OCI-LY1 (cell line): Measurements from ENCODE around the gene RIBC1.

Experiments used
- EZH2 ChIP-seq: fragments of 200-600 bp; sonication (generic), shearing (Covaris generic); IDR thresholded peaks from 2 replicates; pipeline ENCODE4 v1.8.0; 2017; ENCODE audit warnings: borderline replicate concordance, mixed run types, mild to moderate bottlenecking, antibody characterized with exemption, low read length, moderate library complexity, mixed read lengths
- TF ChIP-seq, protein P1 (sequence below): fragments of 200-600 bp; sonication (generic), shearing (Covaris generic); IDR thresholded peaks from 2 replicates; pipeline ENCODE4 v1.5.1; 2017; ENCODE audit warnings: mild to moderate bottlenecking, antibody characterized with exemption, low read length, moderate library complexity, mixed read lengths

DNA sequence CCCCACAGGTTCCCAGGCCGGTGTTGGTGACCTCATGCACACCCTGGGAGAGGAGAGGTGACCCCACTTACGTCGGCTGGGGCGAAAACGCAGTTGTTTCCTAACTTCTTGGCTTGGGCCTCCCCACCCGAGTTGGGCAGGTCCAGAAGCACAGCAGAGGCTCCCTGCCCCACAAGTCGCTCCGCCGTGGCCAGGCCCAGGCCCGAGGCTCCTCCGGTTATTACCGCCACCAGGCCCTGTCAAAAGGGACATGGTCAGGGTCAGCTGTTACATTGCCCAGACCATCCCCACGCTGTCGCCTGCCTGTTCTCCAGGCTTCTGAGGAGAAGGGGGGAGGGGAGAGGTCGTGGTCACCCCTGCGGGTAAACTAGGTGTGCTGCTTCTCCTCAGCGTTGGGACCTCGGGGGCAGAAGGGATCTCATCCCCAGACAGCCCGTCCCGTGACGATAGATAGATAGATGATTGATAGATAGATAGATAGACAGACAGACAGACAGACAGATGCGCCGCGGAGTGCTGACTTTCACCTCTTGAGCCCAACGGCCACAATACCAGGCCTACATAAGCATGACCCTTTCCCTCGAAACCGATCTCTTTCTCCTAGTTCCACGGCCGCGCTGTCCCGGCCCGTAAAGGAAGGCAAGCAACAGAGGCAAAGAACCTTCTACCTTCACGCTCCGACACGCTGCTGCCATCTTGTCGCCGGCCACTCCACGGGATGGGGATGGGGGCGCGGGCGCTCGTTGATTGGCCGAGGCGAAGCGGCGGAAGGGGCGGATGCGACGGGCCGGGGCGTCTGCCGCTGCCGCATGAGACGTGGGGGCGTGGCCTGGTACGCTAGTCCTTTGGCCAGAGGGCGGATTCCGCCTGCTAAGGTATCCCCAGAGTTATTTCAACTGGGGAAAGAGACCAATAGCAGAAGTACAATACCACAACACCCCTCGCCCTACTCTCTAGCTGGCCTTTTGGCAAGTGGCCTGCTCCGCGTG is 11.3 kb downstream of the RIBC1 start, which contains the start of gene HSD17B10:
- TF ChIP-seq, protein P1, sequence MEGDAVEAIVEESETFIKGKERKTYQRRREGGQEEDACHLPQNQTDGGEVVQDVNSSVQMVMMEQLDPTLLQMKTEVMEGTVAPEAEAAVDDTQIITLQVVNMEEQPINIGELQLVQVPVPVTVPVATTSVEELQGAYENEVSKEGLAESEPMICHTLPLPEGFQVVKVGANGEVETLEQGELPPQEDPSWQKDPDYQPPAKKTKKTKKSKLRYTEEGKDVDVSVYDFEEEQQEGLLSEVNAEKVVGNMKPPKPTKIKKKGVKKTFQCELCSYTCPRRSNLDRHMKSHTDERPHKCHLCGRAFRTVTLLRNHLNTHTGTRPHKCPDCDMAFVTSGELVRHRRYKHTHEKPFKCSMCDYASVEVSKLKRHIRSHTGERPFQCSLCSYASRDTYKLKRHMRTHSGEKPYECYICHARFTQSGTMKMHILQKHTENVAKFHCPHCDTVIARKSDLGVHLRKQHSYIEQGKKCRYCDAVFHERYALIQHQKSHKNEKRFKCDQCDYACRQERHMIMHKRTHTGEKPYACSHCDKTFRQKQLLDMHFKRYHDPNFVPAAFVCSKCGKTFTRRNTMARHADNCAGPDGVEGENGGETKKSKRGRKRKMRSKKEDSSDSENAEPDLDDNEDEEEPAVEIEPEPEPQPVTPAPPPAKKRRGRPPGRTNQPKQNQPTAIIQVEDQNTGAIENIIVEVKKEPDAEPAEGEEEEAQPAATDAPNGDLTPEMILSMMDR, result no peak
- no peak for TF ChIP-seq EZH2
